Islet precursor cell (in vitro differentiated cells): ENCODE results near the gene KNTC1.
"Not testable (repeated sequence)": the region's sequence is repeated elsewhere in the genome, so short reads cannot be mapped to it uniquely, and the experiment has no call there.

Source experiments
- DNase-seq: peaks from one replicate; pipeline ENCODE4 v3.0.0-alpha.2; 2018

The KNTC1 gene

GRCh38 chr12:122513028-122513427 lies 14.0 kb upstream of the KNTC1 start:
- not testable (repeated sequence) for DNase-seq

DNA sequence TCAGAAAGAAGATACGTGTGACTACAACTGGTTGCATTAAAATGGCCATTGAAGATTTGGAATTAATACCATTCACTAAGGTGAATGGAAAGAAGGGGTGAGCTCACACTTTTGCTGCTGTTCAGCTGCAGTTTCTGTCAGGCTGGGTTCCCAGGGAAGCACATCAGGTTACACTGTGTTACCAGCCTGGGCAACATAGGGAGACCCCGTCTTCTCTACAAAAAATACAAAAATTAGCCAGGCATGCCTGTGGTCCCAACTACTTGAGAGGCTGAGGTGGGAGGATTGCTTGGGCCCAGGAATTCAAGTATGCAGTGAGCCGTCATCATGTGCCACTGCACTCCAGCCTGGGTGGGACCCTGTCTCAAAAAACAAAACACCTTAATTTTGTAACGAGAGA lies 13.4 kb upstream of the KNTC1 start:
- no peak for DNase-seq

DNA sequence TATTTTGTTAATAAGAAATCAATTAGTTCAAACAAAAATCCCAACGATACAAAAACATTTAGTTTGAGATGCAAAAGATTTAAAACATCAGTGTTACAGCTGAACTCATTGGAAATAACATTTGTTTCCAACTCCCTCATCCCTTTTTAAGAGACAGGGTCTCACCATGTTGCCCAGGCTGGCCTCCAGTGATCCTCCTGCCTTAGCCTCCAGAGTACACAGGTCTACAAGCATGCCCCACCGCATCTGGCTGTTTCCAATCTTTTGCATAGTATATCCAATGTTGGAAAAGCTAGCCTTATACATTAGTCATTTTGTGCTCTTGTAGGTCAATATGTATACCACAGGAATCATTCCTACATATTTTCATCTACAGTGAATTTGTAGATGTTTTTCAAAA lies 11.8 kb upstream of the KNTC1 start:
- DNase-seq: no peak

- DNase-seq: no peak
Measured at GRCh38 chr12:122516544-122517361, 10.3 kb upstream of the KNTC1 start.

DNA sequence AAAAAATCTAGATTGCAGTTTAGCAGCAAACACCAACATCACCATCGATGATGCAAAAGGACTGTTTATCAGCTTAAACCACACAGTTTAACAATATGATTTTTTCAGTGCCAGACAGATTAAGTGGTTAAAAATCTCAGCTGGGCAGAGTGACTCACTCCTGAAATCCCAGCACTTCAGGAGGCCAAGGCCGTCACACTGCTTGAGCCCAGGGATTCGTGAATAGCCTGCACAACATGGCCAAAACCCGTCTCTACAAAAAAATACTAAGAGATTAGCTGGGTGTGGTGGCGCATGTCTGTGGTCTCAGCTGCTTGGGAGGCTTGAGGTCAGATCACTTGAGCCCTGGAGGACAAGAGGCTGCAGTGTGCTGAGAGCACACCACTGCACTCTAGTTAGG lies 9.2 kb upstream of the KNTC1 start:
- DNase-seq: peak; percentile 80

GRCh38 chr12:122518908-122519307 lies 8.1 kb upstream of the KNTC1 start:
- no peak for DNase-seq

GRCh38 chr12:122519418-122519817 lies 7.6 kb upstream of the KNTC1 start:
- no peak for DNase-seq

GRCh38 chr12:122520676-122521075 lies 6.4 kb upstream of the KNTC1 start:
- no peak for DNase-seq

DNA sequence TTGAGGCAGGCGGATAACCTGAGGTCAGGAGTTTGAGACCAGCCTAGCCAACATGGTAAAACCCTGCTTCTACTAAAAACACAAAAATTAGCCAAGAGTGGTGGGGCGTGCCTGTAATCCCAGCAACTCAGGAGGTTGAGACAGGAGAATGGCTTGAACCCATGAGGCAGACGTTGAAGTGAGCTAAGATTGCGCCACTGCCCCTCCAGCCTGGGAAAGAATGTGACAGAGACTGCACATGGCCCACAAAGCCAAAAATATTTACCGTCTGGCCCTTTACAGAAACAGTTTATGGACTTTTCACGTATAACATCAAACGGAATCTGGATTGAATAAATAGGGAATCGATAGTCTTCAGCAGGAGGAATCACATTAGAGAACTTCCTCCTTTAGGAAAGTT lies 3.8 kb upstream of the KNTC1 start:
- DNase-seq: no peak

GRCh38 chr12:122523846-122524718 lies 3.0 kb upstream of the KNTC1 start:
- DNase-seq: no peak

DNA sequence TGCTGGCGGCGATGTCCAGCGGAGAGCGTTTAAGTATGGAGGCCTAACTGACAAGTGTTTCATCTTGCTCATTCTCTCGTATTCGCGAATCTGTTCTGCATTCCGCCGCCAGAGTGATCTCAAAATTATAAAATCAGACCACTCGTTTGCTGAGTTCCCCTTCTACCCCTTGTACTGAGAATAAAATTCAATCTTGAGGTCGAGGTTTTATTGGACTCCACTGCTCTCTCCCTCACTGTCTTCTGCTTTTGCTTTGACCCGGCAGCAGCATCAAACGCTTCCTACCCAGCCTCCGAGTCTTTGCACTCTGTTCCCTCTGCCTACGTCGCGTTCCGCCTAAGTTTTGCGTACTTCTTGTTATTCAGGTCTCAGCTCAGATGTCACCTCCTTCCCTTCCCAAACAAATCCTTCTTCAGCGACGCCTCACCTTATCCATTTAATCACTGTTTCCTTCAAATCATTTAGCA lies 462 bp downstream of the KNTC1 start:
- DNase-seq: no peak

GRCh38 chr12:122528582-122528981 lies 1.5 kb downstream of the KNTC1 start:
- no peak for DNase-seq

DNA sequence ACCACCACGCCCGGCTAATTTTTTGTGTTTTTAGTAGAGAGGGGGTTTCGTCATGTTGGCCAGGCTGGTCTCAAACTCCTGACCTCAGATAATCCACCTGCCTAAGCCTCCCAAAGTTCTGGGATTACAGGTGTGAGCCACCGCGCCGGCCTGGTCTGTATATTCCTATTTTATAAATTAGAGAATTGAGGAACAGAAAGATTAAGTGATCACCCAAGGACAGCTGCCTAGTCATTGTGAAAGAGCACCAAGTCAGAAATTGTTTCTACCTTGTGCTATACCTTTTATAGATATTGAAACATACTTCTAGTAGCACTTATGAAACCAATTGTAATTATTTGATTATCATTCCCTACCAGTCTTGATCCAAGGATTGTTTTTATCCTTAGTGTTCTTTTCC lies 1.9 kb downstream of the KNTC1 start:
- no peak for DNase-seq

DNA sequence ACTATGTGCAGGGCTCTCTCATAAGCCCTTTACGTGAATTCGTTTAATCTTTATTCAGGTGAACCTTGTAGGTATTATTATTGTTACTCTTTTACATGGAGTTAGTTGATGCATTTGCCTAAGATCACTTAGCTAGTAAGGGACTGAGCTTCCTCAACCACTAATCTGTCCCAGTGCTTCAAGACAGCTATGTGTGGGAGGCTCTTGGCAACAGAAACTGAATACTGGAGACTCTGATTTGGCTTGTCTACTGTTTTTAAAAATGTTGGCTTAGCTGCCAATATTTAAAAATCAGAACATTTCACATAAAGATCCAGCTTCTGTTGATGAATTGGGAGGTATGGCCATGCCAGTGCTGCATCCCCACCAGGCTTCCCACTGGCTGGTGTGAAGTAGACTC lies 6.8 kb downstream of the KNTC1 start:
- no peak for DNase-seq

DNA sequence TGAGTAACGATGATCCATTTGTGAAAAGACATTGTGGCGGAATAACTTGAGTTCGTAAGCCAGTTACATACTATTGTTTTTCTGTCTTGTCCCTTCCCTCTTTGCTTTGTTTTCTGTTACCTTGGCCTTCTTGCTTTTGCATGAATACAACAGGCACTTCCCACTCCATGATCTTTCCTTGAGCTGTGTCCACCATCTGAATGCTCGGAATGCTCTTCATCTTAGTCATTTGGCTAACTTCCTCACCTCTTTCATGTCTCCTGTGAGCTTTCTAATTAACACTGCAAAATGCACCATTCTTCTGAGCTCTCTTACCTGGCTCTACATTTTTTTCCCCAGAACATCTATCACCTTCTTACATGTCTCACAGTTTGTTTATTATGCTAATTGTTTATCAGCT lies 10.0 kb downstream of the KNTC1 start:
- no peak for DNase-seq

- DNase-seq: no peak
Measured at GRCh38 chr12:122538496-122538895, 11.4 kb downstream of the KNTC1 start.

DNA sequence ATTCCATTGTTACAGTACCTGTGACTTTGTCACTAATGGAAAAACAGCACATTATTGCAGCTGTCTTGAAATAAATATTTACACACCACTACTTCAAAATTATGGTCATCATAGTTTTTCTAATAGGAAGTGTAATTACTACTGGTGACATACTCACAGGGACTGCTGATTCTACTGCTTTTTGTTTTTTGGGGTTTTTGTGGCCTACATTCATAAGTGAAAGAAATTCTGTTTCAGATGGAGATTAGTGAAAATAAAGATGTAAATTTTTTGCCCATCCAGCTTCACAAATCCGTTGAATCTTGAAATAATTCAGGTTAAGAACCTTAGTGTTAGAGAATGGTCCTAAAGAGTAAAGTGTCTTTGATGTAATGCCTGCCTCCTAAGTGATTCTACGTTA lies 17.5 kb downstream of the KNTC1 start:
- DNase-seq: no peak

- no peak for DNase-seq
Measured at GRCh38 chr12:122545855-122546254, 18.8 kb downstream of the KNTC1 start.

DNA sequence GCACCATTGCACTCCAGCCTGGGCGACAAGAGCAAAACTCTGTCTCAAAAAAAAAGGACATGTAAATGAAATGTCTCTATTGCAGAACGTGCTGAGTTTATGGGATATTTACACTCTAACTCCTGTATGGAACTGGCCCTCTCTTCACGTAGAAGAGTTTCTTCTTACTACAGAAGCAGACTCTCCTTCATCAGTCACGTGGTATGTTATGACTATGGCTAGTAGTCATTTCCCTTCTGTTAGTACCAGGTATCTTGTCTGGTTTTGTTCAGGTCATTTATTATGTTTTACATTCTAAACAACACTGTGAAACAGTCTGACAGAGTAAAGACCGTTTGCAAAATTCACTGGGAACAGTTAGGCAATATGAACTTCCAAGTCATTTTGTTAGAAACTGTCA lies 20.3 kb downstream of the KNTC1 start:
- no peak for DNase-seq

DNA sequence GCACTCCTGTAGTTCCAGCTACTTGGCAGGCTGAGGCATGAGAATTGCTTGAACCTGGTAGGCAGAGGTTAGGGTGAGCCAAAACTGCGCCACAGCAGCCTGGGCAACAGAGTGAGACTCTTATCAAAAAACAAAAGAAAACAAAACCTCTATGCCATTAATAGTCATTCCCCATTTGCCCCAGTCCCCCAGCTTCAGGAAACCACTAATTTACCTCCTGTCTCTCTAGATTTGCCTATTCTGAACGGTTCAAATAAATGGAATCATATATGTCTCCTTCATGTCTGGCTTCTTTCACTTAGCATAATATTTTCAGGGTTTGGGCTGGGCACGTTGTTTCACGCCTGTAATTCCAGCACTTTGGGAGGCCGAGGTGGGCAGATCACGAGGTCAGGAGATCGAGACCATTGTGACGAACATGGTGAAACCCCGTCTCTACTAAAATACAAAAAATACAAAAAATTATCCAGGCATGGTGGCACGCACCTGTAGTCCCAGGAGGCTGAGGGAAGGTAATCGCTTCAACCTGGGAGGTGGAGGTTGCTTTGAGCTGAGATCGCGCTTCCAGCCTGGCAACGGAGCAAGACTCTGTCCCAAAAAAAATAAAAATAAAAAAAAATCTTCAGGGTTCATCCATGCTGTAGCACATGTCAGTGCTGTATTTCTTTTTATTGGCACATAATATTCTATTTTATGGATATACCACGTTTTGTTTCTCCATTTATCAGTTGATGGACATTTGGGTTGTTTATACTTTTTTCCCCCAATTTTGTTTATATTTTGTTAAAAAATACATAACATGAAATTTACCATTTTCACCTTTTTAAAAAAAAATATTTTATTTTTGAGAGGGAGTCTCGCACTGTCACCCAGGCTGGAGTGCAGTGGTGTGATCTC lies 31.9 kb downstream of the KNTC1 start:
- peak; percentile 23 for DNase-seq

DNA sequence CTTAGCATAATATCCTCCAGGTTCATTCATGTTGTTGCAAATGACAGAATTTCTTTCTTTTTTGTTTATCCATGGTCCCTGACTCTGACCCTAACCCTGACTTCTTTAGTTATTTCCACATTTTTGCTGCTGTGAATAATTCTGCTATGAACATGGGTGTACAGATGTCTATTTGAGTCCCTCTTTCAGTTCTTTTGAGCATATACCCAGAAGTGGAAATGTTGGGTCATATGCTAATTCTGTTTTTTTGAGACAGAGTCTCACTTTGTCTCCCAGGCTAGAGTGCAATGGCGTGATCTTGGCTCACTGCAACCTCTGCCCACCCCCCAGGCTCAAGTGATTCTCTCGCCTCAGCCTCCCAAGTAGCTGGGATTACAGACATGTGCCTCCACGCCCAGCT lies 33.1 kb downstream of the KNTC1 start:
- DNase-seq: no peak

GRCh38 chr12:122563361-122563760 lies 36.3 kb downstream of the KNTC1 start:
- DNase-seq: no peak

GRCh38 chr12:122566816-122567215 lies 39.8 kb downstream of the KNTC1 start:
- not testable (repeated sequence) for DNase-seq
